Panc1 (cell line): ENCODE results near the gene RASL10A.

Experiments used
- POLR2AphosphoS5 ChIP-seq: IDR thresholded peaks from 2 replicates; pipeline ENCODE4 v1.6.1; 2012; ENCODE audit warnings: mild to moderate bottlenecking, low read depth, low read length, moderate library complexity
- TCF7L2 ChIP-seq: IDR thresholded peaks from 2 replicates; pipeline ENCODE4 v1.6.1; 2011; ENCODE audit warnings: mild to moderate bottlenecking, low read depth, low read length, inconsistent platforms
- TF ChIP-seq, protein P1 (sequence below): fragments of 450-650 bp; IDR thresholded peaks from 2 replicates; pipeline ENCODE4 v1.5.1; 2017; ENCODE audit warnings: mild to moderate bottlenecking
- TF ChIP-seq, protein P2 (sequence below), 2 experiments: IDR thresholded peaks; 2 replicates each; pipeline ENCODE4 v1.6.1; 2011 to 2012; ENCODE audit warnings: low read depth in 2 of 2, control low read depth in 1 of 2, low read length in 1 of 2, mild to moderate bottlenecking in 1 of 2, moderate library complexity in 1 of 2; ENCODE audit not compliant: insufficient read depth in 1 of 2

DNA sequence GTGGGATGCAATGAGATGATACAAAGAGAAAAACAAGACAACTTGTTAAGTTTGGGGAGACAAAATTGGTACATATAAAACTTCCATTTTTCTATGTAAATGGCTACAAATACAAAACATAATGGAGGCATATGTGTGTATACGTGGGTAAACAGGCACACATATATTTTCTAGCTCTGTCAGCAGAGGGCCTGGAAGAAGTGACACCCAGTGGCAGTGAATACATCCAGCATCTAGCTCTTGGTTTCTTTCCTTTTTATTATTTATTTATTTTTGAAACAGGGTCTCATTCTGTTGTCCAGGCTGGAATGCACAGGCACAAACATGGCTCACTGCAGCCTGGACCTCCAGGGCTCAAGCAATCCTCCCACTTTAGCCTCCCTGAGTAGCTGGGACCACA lies 5.0 kb upstream of the RASL10A start:
- TF ChIP-seq, protein P1, sequence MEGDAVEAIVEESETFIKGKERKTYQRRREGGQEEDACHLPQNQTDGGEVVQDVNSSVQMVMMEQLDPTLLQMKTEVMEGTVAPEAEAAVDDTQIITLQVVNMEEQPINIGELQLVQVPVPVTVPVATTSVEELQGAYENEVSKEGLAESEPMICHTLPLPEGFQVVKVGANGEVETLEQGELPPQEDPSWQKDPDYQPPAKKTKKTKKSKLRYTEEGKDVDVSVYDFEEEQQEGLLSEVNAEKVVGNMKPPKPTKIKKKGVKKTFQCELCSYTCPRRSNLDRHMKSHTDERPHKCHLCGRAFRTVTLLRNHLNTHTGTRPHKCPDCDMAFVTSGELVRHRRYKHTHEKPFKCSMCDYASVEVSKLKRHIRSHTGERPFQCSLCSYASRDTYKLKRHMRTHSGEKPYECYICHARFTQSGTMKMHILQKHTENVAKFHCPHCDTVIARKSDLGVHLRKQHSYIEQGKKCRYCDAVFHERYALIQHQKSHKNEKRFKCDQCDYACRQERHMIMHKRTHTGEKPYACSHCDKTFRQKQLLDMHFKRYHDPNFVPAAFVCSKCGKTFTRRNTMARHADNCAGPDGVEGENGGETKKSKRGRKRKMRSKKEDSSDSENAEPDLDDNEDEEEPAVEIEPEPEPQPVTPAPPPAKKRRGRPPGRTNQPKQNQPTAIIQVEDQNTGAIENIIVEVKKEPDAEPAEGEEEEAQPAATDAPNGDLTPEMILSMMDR: peak; percentile 44
- TF ChIP-seq, protein P2, sequence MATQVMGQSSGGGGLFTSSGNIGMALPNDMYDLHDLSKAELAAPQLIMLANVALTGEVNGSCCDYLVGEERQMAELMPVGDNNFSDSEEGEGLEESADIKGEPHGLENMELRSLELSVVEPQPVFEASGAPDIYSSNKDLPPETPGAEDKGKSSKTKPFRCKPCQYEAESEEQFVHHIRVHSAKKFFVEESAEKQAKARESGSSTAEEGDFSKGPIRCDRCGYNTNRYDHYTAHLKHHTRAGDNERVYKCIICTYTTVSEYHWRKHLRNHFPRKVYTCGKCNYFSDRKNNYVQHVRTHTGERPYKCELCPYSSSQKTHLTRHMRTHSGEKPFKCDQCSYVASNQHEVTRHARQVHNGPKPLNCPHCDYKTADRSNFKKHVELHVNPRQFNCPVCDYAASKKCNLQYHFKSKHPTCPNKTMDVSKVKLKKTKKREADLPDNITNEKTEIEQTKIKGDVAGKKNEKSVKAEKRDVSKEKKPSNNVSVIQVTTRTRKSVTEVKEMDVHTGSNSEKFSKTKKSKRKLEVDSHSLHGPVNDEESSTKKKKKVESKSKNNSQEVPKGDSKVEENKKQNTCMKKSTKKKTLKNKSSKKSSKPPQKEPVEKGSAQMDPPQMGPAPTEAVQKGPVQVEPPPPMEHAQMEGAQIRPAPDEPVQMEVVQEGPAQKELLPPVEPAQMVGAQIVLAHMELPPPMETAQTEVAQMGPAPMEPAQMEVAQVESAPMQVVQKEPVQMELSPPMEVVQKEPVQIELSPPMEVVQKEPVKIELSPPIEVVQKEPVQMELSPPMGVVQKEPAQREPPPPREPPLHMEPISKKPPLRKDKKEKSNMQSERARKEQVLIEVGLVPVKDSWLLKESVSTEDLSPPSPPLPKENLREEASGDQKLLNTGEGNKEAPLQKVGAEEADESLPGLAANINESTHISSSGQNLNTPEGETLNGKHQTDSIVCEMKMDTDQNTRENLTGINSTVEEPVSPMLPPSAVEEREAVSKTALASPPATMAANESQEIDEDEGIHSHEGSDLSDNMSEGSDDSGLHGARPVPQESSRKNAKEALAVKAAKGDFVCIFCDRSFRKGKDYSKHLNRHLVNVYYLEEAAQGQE (IDR thresholded peaks at IDR 0.05; ENCODE audit: insufficient read depth in 1 of 2, low read depth in 2 of 2, low read length in 1 of 2): no peak
- no peak for TF ChIP-seq POLR2AphosphoS5
- no peak for TF ChIP-seq TCF7L2
